ENCODE measurements around the gene STAT5B.
"Not testable (repeated sequence)": the region's sequence is repeated elsewhere in the genome, so short reads cannot be mapped to it uniquely, and the experiment has no call there.

STAT5B gene

DNA sequence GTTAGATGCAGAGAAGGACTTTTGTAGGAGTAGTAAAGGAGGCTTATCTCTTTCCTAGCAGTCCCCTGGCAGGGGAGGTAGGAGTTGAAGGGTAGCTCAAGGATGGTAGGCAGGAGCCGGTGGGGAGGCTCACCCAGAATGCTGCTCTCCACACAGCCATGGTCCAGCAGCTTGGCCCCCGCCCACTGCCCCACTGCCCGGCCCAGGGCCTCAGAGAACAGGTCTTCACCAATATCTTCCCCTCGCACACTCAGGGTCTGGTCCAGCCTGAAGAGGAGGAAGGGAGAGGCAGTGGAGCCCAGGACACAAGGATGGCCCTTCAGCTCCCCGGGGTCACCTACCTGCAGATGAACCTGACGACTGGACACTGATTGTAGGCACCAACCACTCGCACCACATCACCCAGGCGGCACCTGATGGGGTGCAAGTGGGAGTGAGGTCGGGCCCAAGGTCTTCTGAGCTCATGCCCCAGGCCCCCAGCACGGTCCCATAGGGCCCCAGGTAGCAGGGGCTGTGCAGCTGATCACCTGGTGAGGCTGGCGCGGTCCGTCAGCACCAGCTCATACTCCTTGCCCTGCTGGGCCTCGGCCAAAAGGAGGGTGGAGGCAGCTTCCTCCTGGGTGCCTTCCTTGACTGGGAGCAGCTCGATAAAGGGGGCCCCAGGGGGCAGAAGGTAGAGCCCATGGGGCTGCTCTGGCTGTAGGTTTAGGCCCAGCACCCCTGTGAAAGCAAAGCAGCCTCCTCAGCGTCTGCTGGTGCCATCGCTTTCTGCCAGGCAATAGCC is 85.5 kb downstream of the STAT5B start:
- 92% methylated on average over 17 of the region's 17 CpGs for WGBS
- H3K27me3 ChIP-seq (ENCODE audit: insufficient read depth, low read length): 0 out of 2 replicates have a peak, but pooled peaks cover 3% of the 10 kb centered on the region
- no peak overlapping the region for H3K27ac ChIP-seq (ENCODE audit: low read depth, low read length)
- no peak overlapping the region for H3K9ac ChIP-seq (ENCODE audit: low read depth, low read length)
- H3K9me3 ChIP-seq (ENCODE audit: insufficient read depth, low read depth, low read length): no peaks in the 10 kb centered on the region
- H3K4me1 ChIP-seq (ENCODE audit: insufficient read depth, low read length): no peaks in the 10 kb centered on the region
- no peaks in the 10 kb centered on the region for H3K36me3 ChIP-seq (ENCODE audit: insufficient read depth, low read length)
- H3K4me3 ChIP-seq (ENCODE audit: low read length): no peak overlapping the region

DNA sequence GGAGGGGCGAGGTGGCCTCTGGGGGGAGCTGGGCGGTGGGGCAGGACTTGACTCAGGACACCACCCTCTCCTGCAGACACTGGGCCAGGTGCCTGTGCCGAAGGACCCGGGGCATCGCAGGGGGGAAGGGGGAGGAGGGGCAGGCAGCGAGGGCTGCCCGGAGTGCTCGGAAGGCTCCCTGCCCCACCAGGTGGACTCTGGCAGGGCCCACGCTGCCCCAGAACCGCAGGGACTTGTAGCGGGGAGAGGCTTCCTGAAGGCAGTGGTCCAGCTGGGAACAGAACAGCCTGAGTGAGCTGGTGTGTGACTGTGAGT is 86.6 kb downstream of the STAT5B start:
- Histone ChIP-seq H3K4me1 (ENCODE audit: insufficient read depth, low read length) (no peaks in the 10 kb centered on the region), H3K9ac (ENCODE audit: low read depth, low read length) (no peak overlapping the region), H3K27me3 (ENCODE audit: insufficient read depth, low read length) (peaks cover 13% of the 10 kb centered on the region), H3K9me3 (ENCODE audit: insufficient read depth, low read depth, low read length) (no peaks in the 10 kb centered on the region), H3K27ac (ENCODE audit: low read depth, low read length) (no peak overlapping the region), H3K36me3 (ENCODE audit: insufficient read depth, low read length) (no peaks in the 10 kb centered on the region), H3K4me3 (ENCODE audit: low read length) (no peak overlapping the region)
- whole genome bisulfite sequencing: 89% methylated on average over 11 of the region's 11 CpGs

DNA sequence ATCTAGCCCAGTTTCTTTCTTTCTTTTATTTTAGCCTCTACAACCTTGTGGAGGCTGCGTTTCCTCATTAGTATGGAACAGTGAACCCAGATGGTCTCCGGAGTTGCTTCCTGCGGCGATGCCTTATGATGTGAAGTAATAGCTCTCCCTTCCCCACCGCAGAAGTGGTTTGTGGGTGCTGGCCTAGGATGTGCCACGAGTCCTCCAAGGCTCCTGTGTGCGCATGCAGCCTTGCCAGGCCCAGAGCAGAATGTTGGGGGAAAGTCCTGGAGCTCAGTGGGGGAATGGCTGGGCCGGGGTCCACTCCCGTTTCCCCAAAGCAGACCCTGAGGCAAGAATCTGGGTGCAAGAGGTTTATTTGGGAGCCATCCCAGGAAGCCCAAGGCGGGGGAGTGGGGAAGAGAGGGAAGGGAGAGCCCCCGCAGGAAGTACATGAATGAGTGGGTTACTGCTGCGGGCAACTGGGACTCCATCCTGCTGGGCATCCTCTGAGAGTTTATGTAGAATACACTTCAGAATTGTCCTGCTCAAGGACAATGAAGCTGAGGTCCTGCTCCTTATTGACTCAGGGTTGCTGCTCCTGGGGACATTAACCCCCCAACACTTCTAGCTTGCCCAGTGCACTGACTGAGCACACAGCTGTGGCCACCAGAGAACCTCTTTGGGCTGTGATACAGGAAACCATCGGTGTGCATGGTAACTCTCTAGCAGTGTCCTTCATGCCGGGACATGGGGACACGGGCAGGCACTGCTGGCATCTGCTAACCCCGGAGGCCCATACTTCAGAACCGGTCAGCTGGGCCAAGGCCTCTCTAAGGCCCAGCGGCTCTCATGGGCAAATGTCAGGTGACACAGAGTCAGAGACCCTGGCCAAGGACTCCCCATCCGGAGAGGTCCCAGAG is 87.2 kb downstream of the STAT5B start:
- Histone ChIP-seq H3K27ac (ENCODE audit: low read depth, low read length) (no peak overlapping the region), H3K4me1 (ENCODE audit: insufficient read depth, low read length) (no peaks in the 10 kb centered on the region), H3K9ac (ENCODE audit: low read depth, low read length) (no peak overlapping the region), H3K27me3 (ENCODE audit: insufficient read depth, low read length) (peaks cover 18% of the 10 kb centered on the region), H3K9me3 (ENCODE audit: insufficient read depth, low read depth, low read length) (no peaks in the 10 kb centered on the region), H3K36me3 (ENCODE audit: insufficient read depth, low read length) (no peaks in the 10 kb centered on the region), H3K4me3 (ENCODE audit: low read length) (no peak overlapping the region)
- WGBS: 93% methylated on average over 19 of the region's 19 CpGs

DNA sequence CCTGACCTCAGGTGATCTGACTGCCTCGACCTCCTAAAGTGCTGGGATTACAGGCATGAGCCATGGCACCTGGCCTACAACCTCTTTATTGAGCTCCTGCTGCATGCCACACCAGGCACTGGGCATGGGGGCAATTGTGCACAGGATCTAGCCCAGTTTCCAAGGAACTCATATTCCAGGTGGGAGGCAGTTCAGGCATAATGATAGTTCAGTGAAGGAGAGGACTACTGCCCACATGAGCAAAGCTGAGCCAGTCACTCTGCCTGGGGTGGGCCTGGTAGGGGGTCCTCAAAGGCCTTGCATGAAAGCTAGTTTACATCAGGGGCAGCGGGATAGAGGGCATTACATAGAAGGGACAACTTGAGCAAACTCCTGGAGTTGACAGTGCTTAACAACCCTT is 88.4 kb downstream of the STAT5B start:
- Histone ChIP-seq H3K9ac (ENCODE audit: low read depth, low read length) (no peak overlapping the region), H3K9me3 (ENCODE audit: insufficient read depth, low read depth, low read length) (no peaks in the 10 kb centered on the region), H3K4me3 (ENCODE audit: low read length) (no peak overlapping the region), H3K27me3 (ENCODE audit: insufficient read depth, low read length) (peaks cover 30% of the 10 kb centered on the region), H3K36me3 (ENCODE audit: insufficient read depth, low read length) (no peaks in the 10 kb centered on the region), H3K4me1 (ENCODE audit: insufficient read depth, low read length) (no peaks in the 10 kb centered on the region), H3K27ac (ENCODE audit: low read depth, low read length) (no peak overlapping the region)
- 88% methylated on average over 2 of the region's 2 CpGs for WGBS

DNA sequence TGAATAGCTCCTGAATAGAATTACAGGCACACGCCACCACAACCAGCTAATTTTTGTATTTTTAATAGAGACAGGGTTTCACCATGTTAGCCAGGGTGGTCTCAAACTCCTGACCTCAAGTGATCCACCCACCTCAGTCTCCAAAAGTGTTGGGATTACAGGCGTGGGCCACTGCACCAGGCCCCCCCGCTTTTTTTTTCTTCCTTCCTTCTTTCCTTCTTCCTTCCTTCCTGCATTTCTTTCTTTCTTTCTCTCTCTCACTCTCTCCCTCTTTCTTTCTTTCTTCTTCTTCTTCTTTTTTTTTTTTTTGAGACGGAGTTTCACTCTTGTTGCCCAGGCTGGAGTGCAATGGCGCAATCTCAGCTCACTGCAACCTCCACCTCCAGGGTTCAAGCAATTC is 90.0 kb downstream of the STAT5B start:
- WGBS: 86% methylated on average over 4 of the region's 5 CpGs
- not testable (repeated sequence) for H3K9ac ChIP-seq (ENCODE audit: low read depth, low read length); H3K27ac ChIP-seq (ENCODE audit: low read depth, low read length); H3K36me3 ChIP-seq (ENCODE audit: insufficient read depth, low read length); H3K4me1 ChIP-seq (ENCODE audit: insufficient read depth, low read length); H3K4me3 ChIP-seq (ENCODE audit: low read length); H3K9me3 ChIP-seq (ENCODE audit: insufficient read depth, low read depth, low read length)
- H3K27me3 ChIP-seq (ENCODE audit: insufficient read depth, low read length): peaks cover 46% of the 10 kb centered on the region

DNA sequence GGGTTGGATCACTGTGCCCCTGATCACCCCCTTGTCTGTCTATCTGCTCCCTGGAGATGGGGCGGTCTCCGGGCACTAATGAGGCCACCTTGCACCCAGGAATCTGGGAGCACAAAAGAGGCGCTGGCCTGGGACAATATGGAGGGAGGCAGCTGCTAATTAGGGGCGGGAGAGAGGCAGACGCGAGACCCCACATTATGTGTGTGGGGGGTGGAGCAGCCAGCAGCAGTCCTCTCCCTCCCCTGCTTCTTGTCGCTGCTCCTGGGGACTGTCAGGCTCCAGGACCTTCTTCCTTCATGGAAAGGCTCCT is 90.6 kb downstream of the STAT5B start:
- no peaks in the 10 kb centered on the region for H3K4me1 ChIP-seq (ENCODE audit: insufficient read depth, low read length)

DNA sequence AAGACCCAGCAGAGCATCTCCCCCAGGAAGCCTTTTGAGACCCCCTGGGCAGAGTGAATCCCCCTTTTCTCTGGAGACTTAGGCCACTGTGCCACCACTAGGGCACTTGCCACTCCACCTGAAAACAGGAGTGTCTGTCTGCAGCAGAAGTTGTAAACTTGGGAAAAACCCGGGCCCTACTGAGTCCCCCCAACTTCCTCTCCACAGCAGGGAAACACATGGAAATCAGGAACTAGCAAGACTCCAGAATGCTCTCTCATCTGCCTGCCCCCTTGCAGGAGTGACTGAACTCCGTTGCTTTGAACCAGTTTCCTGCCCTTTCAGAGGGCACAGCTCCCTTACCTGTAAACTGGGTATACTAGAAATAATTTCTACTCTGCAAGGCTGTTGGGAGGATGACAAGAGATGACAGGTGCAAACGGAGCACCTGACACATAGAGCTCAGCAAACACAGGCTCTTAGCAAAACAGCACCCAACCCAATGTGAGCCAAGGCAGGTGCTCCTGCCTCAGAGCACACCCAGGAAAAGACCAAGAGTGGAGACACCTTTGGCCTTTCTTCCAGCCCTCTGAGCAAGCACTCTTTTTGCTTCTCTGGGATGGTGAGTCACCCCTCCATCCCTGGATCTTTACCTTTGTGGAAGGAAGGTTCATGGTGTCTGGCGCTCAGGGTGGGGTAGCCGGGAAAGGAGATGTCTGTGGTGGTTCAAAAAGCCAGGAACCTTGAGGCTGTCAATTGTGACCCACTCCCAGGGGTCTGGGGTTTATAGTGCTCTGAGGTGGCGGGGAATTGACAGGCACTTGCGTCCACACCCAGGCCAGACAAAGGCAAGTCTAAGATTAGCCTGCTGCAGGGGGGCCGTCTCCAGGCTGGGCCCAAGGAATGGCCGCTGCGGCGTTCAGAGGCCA is 91.2 kb downstream of the STAT5B start, which contains the start of gene HCRT:
TSS of gene HCRT (minus strand) at position 740 of the 908 bp plus-strand sequence. CDS start at position 653, 87 bp downstream.
- Histone ChIP-seq H3K27me3 (ENCODE audit: insufficient read depth, low read length) (peaks cover 56% of the 10 kb centered on the region), H3K27ac (ENCODE audit: low read depth, low read length) (no peak within 1 kb of the TSS), H3K9ac (ENCODE audit: low read depth, low read length) (no peak within 1 kb of the TSS), H3K36me3 (ENCODE audit: insufficient read depth, low read length) (no peaks in the 10 kb centered on the region), H3K9me3 (ENCODE audit: insufficient read depth, low read depth, low read length) (no peaks in the 10 kb centered on the region), H3K4me3 (ENCODE audit: low read length) (peak within 1 kb of the TSS; percentile 67), H3K4me1 (ENCODE audit: insufficient read depth, low read length) (no peaks in the 10 kb centered on the region)
- WGBS: 71% methylated on average over 11 of the region's 11 CpGs

More for the DNA sequence above, 90.6 kb downstream of the STAT5B start:
- Histone ChIP-seq H3K4me3 (ENCODE audit: low read length) (no peak overlapping the region), H3K9ac (ENCODE audit: low read depth, low read length) (no peak overlapping the region), H3K36me3 (ENCODE audit: insufficient read depth, low read length) (no peaks in the 10 kb centered on the region), H3K9me3 (ENCODE audit: insufficient read depth, low read depth, low read length) (no peaks in the 10 kb centered on the region), H3K27ac (ENCODE audit: low read depth, low read length) (no peak overlapping the region), H3K27me3 (ENCODE audit: insufficient read depth, low read length) (peaks cover 52% of the 10 kb centered on the region)
- WGBS: 51% methylated on average over 7 of the region's 7 CpGs

DNA sequence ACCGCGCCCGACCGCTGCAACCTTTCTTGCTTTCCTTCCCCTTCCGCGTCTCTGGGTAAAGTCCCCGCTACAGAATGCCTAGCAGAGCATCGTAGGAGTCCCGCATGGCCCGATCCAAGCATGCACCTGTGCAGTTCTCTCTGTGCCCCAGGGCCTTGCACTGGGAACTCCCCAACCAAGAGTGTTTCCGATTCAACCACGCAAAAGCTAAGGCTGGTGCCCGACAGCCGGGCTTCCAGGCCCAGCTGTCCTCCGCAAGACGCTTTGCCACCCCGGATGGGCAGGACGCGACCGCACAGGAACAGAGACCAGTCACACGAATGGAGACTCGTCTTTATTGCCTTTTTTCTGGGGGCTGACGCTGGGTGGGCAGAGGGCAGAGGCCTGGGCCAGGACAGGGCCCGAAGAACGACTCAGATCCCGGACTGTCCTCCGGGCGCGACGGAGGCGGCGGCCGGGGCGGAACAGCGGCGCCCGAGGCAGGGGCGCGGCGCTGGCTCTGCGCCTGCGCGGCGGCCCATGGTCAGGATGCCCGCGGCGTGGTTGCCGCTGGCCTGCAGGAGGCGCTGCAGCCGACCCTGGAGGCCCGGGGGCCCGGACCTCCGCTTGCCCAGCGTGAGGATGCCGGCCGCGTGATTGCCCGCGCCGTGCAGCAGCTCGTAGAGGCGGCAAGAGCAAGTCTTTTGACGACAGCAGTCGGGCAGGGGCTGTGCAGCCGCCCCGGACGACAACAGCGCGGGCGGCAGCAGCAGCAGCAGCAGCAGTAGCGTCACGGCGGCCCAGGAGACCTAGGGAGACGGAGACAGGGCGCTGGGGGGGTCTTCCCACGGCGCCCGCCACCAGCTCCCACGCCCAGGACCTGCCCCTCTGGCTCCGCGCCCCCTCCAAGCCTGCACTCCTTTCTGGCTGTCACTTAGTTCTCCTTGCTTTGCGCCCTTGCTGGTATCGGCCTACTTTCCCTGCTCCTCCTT is 92.2 kb downstream of the STAT5B start:
- Histone ChIP-seq H3K9me3 (ENCODE audit: insufficient read depth, low read depth, low read length) (no peaks in the 10 kb centered on the region), H3K9ac (ENCODE audit: low read depth, low read length) (0 out of 2 replicates have a peak overlapping the region, but pooled peaks have one; percentile 34), H3K4me1 (ENCODE audit: insufficient read depth, low read length) (no peaks in the 10 kb centered on the region), H3K27ac (ENCODE audit: low read depth, low read length) (no peak overlapping the region; the same call in 1 of the 2 replicates), H3K36me3 (ENCODE audit: insufficient read depth, low read length) (no peaks in the 10 kb centered on the region), H3K4me3 (ENCODE audit: low read length) (peak overlapping the region; percentile 67), H3K27me3 (ENCODE audit: insufficient read depth, low read length) (peaks cover 60% of the 10 kb centered on the region)
- WGBS: 13% methylated on average over 83 of the region's 83 CpGs

DNA sequence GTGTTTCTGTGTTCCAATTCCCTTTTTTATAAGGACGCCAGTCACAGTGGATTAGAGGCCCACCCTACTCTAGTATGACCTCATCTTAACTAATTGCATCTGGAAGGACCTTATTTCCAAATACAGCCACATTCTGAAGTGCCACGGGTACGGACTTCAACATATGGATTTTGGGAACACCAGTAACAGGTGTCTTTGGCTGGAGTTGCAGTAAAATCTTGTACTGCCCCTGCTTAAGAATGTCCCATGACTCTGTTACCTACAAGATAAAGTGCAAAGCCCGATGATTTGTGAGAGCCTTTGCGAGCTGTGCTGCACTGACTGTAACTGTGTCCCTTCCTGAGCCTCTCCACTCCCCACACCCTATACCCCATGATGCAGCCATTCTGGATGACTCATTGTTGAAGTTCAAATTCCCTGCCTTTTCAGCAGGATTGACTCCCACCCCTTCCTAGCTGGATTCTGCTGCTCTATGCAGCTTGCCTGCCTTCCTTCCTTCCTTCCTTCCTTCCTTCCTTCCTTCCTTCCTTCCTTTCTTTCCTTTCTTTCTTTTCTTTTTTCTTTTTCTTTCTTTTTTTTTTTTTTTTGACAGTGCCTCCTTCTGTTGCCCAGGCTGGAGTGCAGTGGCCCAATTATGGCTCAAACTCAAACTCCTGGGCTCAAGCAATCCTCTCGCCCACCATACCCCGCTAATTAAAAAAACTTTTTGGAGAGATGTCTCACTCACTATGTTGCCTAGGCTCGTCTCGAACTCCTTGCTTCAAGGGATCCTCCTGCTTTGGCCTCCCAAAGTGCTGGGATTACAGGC is 93.1 kb downstream of the STAT5B start:
- H3K36me3 ChIP-seq (ENCODE audit: insufficient read depth, low read length): no peaks in the 10 kb centered on the region
- H3K27ac ChIP-seq (ENCODE audit: low read depth, low read length): no peak overlapping the region
- H3K9ac ChIP-seq (ENCODE audit: low read depth, low read length): no peak overlapping the region
- no peaks in the 10 kb centered on the region for H3K9me3 ChIP-seq (ENCODE audit: insufficient read depth, low read depth, low read length)
- H3K4me1 ChIP-seq (ENCODE audit: insufficient read depth, low read length): no peaks in the 10 kb centered on the region
- WGBS: 67% methylated on average over 9 of the region's 9 CpGs
- peaks cover 60% of the 10 kb centered on the region for H3K27me3 ChIP-seq (ENCODE audit: insufficient read depth, low read length)
- H3K4me3 ChIP-seq (ENCODE audit: low read length): peak overlapping the region; percentile 67

Data from HUES64 (cell line).